Nephron (organoid): ENCODE data around the gene ZNF804A.

ENCODE experiments used
- H3K27ac Mint-ChIP-seq, 3 experiments: 2 replicates each; pipeline ENCODE4 v1.8.0; 2020; ENCODE audit warnings: mixed read lengths in 3 of 3, mild to moderate bottlenecking in 2 of 3, moderate library complexity in 1 of 3
- H3K27me3 Mint-ChIP-seq: 2 replicates; pipeline ENCODE4 v1.8.0; 2021; ENCODE audit warnings: low read depth, mild to moderate bottlenecking, moderate library complexity, mixed read lengths
- H3K36me3 Mint-ChIP-seq: 2 replicates; pipeline ENCODE4 v1.8.0; 2020; ENCODE audit warnings: low read depth, mixed read lengths
- H3K4me1 Mint-ChIP-seq: 2 replicates; pipeline ENCODE4 v1.8.0; 2020; ENCODE audit warnings: mixed read lengths
- H3K4me3 Mint-ChIP-seq, 3 experiments: 2 replicates each; pipeline ENCODE4 v1.8.0; 2020; ENCODE audit warnings: mild to moderate bottlenecking in 3 of 3, mixed read lengths in 3 of 3, moderate library complexity in 2 of 3
- H3K9me3 Mint-ChIP-seq: 2 replicates; pipeline ENCODE4 v1.8.0; 2020; ENCODE audit warnings: mixed read lengths
- TF ChIP-seq, protein P1 (sequence below), 3 experiments: fragments of 200-600 bp; sonication (generic); IDR thresholded peaks; one replicate each; pipeline ENCODE4 v1.5.0; 2021; ENCODE audit warnings: antibody characterized with exemption in 3 of 3; ENCODE audit not compliant: unreplicated experiment in 3 of 3

ZNF804A gene

GRCh38 chr2:184558713-184559464, 39.4 kb upstream of the ZNF804A start:
- Mint-ChIP-seq H3K27ac (no peak overlapping the region), H3K4me3 (no peak overlapping the region), H3K36me3 (no peaks in the 10 kb centered on the region), H3K4me1 (no peaks in the 10 kb centered on the region), H3K9me3 (no peaks in the 10 kb centered on the region), H3K27me3 (peaks cover 4% of the 10 kb centered on the region)
- TF ChIP-seq, protein P1, sequence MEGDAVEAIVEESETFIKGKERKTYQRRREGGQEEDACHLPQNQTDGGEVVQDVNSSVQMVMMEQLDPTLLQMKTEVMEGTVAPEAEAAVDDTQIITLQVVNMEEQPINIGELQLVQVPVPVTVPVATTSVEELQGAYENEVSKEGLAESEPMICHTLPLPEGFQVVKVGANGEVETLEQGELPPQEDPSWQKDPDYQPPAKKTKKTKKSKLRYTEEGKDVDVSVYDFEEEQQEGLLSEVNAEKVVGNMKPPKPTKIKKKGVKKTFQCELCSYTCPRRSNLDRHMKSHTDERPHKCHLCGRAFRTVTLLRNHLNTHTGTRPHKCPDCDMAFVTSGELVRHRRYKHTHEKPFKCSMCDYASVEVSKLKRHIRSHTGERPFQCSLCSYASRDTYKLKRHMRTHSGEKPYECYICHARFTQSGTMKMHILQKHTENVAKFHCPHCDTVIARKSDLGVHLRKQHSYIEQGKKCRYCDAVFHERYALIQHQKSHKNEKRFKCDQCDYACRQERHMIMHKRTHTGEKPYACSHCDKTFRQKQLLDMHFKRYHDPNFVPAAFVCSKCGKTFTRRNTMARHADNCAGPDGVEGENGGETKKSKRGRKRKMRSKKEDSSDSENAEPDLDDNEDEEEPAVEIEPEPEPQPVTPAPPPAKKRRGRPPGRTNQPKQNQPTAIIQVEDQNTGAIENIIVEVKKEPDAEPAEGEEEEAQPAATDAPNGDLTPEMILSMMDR (IDR thresholded peaks at IDR 0.05; ENCODE audit: unreplicated experiment in 3 of 3), result no peak

- Mint-ChIP-seq H3K27ac (no peak overlapping the region), H3K36me3 (no peaks in the 10 kb centered on the region), H3K9me3 (no peaks in the 10 kb centered on the region), H3K4me3 (no peak overlapping the region), H3K27me3 (peaks cover 4% of the 10 kb centered on the region), H3K4me1 (no peaks in the 10 kb centered on the region)
- TF ChIP-seq, protein P1 (IDR thresholded peaks at IDR 0.05; ENCODE audit: unreplicated experiment in 3 of 3), result no peak
Measured at GRCh38 chr2:184560603-184561002, 37.7 kb upstream of the ZNF804A start.

GRCh38 chr2:184562532-184562931, 35.8 kb upstream of the ZNF804A start:
- TF ChIP-seq, protein P1 (IDR thresholded peaks at IDR 0.05; ENCODE audit: unreplicated experiment in 3 of 3), result no peak
- H3K4me1 Mint-ChIP-seq, result no peaks in the 10 kb centered on the region

GRCh38 chr2:184564092-184564491, 34.2 kb upstream of the ZNF804A start:
- Mint-ChIP-seq H3K27ac (no peak overlapping the region), H3K36me3 (no peaks in the 10 kb centered on the region), H3K27me3 (peaks cover 4% of the 10 kb centered on the region), H3K4me3 (no peak overlapping the region), H3K4me1 (no peaks in the 10 kb centered on the region), H3K9me3 (no peaks in the 10 kb centered on the region)
- TF ChIP-seq, protein P1 (IDR thresholded peaks at IDR 0.05; ENCODE audit: unreplicated experiment in 3 of 3), result no peak

More at GRCh38 chr2:184562532-184562931, 35.8 kb upstream of the ZNF804A start:
- peaks cover 4% of the 10 kb centered on the region for H3K27me3 Mint-ChIP-seq
- H3K4me3 Mint-ChIP-seq, result no peak overlapping the region
- no peaks in the 10 kb centered on the region for H3K36me3 Mint-ChIP-seq
- H3K27ac Mint-ChIP-seq, result no peak overlapping the region
- no peaks in the 10 kb centered on the region for H3K9me3 Mint-ChIP-seq

DNA sequence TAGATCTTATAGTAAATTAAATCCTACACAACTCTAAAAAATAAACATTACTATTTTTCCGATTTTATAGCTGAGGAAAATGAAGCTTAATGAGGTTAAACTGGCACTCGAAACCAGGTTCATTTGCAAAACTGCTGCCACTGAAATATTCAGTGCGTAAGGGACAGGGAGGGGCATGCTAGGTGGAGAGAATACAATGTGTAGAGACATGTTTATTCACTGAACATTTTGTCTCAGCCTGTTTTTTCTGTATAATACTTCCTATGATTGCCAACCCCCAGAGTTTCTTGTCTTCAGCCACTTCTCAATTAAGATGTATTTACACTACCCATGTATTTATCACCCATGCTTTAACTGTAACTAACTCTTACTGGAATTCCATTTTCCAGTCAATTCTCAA, 31.6 kb upstream of the ZNF804A start:
- Mint-ChIP-seq H3K4me1 (no peaks in the 10 kb centered on the region), H3K27ac (no peak overlapping the region), H3K4me3 (no peak overlapping the region), H3K9me3 (no peaks in the 10 kb centered on the region), H3K27me3 (no peaks in the 10 kb centered on the region), H3K36me3 (no peaks in the 10 kb centered on the region)
- TF ChIP-seq, protein P1 (IDR thresholded peaks at IDR 0.05; ENCODE audit: unreplicated experiment in 3 of 3), result no peak

DNA sequence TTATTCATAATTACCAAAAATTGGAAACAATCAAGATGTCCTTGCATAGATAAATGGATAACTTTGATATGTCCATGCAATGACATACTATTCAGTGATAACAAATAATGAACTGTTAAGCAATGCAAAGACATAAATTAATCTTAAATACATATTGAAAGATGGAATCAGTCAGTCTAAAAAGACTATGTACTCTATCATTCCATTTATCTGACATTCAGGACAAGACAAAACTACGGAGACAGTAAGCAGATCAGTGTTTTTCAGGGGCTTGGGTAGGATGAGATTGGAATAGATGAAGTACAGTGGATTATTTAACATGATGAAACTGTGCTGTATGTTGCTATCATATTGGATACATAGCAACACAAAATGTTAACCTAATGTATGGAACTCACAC, 21.3 kb upstream of the ZNF804A start:
- Mint-ChIP-seq H3K4me3 (no peak overlapping the region), H3K27ac (no peak overlapping the region), H3K36me3 (no peaks in the 10 kb centered on the region), H3K27me3 (peaks cover 3% of the 10 kb centered on the region), H3K9me3 (no peaks in the 10 kb centered on the region), H3K4me1 (no peaks in the 10 kb centered on the region)
- TF ChIP-seq, protein P1 (IDR thresholded peaks at IDR 0.05; ENCODE audit: unreplicated experiment in 3 of 3), result no peak
